GM19372 (cell line): ENCODE measurements around the gene DDX41.
A peak's percentile ranks its signal among the peaks of the same experiment; 100 is the strongest.
"Not testable (repeated sequence)": the region's sequence is repeated elsewhere in the genome, so short reads cannot be mapped to it uniquely, and the experiment has no call there.

Experiments
- ATAC-seq: cut with Tn5 transposase; IDR thresholded peaks from one replicate; pipeline ENCODE4 v1.9.1; 2021; ENCODE audit warnings: mild to moderate bottlenecking, low read depth, moderate library complexity; ENCODE audit not compliant: unreplicated experiment

Gene DDX41

DNA sequence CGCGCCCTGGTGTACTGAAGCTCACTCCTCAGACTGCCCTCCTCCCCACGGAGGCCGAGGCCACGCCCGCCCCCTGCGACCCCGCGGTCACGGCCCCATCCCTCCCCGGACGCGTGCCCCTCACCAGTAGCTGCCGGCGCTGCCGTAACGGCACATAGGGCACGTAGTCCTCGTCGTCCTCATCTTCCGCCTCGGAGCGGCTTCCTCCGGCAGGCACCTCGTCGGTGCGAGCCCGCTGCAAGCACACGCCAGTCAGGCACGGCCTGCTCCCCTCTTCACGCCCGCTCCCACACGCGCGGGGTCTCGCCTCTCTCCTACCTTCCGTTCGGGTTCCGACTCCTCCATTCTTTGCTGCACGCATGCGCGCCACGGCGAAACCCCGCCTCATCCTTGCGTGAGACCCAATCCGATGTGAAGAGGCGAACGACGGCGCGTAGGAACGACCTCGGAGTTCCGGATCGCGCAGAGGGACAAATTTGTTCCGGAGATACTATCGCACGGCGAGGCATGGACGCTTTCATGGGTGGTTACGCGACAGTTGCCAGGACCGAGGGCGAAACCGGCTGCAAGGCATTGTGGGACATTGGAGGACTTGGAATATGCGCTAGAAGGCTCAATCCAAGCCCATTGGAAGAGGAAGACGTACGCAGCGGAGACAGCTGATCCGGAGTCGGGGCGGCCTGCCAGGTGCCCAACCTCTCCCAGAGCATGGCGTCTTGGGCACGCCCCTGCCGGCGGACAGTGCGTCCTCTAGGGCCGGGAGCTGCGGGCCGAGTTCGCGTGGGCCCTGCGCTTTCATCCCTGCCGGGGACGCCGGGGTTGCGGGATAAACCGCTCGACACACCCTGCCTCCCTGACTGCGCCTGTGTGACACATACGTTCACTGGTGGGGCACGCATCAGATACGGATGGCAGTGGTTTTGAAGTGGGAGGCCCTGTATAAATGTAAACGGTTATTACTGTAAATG is at the start of gene DDX41:
Gene DDX41 (minus strand): TSS at position 361 of the 968 bp plus-strand sequence. CDS start 16 bp downstream, at position 345.
- ATAC-seq = peak; percentile 71

DNA sequence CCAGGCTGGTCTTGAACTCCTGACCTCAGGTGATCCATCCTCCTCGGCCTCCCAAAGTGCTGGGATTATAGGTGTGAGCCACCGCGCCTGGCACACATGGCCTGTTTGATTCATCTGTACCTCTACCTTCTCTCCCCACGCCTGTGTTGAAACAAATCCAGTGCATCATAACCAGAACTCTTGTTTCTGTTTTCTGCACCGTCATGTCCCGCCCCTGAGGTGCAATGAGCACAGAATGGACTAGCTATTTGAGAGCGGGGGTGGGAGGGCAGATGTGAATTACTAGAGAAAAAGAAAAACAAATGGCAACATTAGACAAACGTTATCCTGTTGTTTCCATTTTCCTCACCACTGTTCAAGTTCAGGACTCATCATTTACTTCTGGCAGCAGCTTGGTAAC is 48.3 kb upstream of the DDX41 start:
- ATAC-seq = no peak

DNA sequence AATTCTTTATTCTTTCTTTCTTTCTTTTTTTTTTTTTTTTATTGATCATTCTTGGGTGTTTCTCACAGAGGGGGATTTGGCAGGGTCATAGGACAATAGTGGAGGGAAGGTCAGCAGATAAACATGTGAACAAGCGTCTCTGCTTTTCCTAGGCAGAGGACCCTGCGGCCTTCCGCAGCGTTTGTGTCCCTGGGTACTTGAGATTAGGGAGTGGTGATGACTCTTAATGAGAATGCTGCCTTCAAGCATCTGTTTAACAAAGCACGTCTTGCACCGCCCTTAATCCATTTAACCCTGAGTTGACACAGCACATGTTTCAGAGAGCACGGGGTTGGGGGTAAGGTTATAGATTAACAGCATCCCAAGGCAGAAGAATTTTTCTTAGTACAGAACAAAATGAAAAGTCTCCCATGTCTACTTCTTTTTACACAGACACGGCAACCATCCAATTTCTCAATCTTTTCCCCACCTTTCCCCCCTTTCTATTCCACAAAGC is 42.7 kb upstream of the DDX41 start:
- not testable (repeated sequence) for ATAC-seq

DNA sequence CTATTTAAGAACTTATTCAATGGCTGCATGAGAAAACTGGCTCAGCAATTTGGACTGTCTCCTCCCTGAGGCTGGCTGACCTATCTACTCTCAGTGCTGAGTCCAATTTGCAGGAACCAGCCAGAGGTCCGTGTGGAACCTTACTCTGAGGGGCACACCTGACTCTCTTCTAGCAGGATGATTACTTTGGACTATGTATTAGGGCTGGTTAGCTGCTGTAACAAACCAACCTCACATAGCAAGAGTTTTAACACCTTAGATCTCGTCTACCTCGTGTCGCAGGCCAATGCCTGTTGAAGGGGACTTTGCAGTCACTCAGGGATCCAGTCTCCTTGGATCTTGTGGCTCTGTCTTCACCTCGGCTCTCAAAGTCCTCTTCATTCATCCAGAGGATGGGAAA is 41.0 kb upstream of the DDX41 start:
- no peak for ATAC-seq

DNA sequence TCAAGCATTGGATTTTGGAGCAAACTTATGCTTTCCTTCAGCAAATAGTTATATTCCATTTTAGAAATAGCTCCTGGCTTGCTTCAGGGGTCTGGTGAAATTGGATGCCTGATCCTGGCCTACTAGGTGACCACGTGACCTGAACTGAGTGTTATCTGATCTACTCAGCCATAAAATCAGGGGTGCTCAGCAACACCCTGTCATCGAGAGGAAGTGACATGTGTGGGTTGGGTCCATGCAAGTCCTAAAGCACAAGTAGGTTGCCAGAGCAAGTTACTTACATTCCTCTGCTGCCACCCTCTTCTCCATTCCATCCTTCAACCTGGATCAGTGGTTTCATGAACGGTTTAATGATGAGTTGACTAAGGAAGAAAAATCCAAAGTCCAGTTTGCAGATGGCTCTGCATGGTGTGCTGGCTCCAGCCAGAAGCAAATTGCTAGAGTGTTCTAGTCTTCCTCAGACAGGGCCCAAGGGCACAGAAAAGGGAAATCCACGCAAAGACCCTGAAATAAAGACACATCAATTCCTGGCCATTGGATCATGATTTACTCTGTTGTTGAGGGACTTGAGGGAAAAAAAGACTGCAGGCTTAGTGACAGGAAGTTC is 40.4 kb upstream of the DDX41 start:
- ATAC-seq = no peak

DNA sequence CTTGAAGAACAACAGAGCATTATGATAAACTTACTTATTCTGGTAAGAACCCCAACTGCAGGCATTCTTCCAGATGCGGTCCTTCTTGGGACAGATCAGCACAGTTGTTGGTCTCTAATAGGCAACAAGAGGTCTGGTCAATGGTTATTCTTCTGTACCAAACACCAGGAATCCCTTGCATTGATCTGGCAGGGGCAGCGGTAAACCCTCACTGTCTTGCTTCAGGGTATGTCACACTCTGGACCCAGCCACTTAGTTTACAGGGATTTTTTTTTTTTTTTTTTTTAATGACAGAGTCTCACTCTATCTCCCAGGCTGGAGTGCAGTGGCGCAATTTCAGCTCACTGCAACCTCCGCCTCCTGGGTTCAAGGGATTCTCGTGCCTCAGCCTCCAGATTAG is 38.9 kb upstream of the DDX41 start:
- no peak for ATAC-seq

DNA sequence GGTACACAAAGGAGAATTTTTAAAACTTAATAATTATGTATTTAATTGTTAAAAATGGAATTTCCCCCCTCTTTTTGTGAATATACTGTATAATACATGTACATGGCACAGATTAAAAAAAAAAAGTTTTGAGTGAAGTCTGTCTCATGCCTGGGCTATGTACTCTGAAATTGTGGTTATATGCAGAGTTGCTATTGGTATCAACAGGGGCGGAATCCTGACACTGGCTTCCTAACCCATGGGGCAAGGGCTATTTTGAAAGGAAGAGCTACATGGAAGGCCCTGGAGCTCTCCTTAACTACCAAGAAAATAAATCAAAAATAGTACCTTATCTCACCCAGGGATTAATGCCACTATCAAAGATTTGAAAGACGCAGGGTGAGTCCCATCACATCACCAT is 38.5 kb upstream of the DDX41 start:
- ATAC-seq = no peak

DNA sequence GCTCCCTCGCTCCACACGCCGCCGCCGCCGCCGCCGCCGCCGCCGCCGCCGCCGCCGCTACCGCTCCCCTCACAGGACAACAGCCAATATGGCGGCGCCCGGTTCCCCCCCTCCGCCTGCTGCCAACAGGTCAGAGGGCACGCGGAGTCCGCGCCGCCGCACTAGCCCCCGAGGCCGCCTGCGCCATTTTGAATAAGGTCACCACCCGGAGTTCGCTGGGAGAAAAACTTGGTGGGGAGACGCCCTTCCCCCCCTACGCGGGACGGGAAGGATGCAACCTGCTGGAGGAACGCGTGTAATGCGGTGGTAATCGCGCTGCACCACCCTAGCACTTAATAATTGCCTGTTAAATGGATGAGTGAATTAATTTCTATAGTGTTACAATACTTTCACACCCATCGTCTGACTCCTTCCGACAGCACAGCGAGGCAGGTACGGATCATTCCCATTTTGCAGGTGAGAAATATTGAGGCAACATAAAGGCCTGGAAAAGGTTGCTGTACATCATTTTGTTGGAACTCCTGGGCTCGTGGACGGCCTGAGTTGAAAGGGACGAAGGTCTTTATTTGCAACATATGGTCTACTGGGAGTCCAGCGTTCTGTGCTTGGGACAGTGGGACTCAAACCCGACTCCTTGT is 37.8 kb upstream of the DDX41 start, which contains the start of gene FAM193B:
Gene FAM193B (minus strand): TSS at position 90 of the 638 bp plus-strand sequence. CDS start 105 bp downstream, outside the sequence.
- peak; percentile 87 for ATAC-seq

DNA sequence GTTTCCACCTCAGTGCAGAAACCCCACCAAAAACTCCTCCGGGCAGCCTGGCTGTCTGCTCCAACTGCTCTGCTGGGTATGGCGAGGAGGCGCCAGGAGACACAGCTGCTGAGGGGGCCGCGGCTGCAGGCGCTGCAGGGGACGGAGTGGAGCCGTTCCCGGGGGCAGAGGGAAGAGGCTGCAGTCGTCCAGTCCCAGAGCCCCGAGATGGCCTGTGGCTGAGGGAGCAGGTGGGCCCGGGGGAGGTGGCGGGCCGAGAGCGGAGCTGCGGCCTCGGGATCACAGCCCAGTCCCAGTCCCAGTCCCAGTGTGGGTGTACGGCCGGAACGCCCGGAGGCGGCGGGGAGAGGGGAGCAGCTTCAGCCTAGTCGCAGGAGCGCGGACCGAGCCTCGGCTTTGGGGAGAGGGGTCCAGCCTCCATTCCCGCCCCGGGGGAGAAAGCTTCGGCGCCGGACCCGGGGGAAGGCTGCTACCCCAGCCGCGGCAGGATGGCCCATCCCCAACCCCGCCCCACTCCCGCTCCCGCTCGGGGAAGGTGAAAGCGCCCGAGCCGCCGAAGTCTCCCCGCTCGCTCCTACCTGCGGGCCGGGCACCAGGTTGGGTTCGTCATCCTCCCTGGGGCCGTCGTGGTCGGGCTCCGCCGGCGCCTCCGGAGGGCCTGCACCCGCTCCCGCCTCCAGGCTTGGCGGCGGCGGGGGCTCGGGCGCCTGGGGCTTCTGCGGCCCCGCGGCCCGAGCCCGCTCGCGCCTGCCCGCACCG is 37.1 kb upstream of the DDX41 start:
- peak; percentile 41 for ATAC-seq

DNA sequence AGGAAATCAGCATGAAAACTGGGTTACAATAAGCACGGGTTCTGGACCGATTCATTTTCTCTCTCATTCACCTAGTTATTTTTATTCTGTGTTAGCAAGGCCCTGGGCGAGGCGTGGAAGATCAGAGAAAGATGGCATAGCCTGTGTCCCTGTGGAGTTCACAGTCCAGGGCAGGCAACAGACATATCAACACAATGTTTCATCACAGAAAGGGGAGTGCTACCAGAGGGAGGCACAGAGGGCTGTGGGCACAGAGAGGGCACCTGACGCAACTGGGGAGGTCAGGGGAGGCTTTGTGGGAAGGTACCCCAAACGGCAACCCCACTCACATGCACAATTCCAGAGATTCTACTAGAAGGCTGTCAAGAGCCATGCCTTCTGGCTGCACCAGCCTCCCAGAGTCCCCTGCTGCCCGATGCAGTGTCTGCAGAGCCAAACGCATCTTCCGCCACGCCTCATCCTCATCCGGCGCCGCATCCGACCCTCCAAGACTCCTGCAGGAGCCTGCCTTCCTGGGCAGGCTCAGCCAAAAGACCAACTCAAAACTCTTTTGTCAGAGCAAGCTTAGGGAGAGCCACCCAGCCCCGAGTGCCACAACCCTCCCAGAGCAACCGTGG is 36.2 kb upstream of the DDX41 start:
- ATAC-seq = no peak

DNA sequence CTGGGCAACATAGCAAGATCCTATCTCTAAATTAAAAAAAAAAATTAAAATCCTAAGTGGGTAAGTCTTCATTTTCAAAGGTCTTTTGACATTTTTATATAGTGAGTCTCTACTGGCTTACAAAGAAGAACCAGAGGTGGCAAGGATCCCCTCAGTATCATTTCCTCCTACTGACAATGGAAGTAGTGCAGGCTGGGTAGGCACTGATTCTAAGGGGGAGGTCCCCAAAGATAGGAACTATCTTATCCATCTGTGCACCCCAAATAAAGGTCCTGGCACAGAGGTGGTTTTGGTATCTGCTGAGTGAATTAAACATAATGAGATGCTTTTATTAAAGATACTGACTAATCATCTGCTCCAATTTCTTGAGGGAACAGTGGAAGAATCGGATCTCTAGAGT is 33.4 kb upstream of the DDX41 start:
- ATAC-seq = no peak

DNA sequence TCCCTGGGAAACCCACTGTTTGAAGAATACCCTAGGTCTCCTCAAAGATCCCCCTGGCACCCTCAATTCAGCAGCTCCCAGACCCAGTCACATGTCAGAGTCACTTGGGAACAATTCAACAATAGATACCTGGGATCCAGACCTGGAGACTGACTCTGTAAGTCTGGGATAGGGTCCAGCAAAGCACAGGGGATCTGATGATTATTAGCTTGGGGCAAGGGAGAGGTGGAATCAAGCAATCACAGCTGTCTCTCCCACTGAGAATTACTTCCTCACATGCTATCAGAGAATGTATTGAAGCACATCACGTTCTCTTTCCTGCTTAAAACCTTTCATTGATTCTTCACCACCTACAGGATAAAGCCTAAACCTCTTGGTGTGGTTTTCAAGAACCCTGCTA is 31.7 kb upstream of the DDX41 start:
- ATAC-seq = no peak

DNA sequence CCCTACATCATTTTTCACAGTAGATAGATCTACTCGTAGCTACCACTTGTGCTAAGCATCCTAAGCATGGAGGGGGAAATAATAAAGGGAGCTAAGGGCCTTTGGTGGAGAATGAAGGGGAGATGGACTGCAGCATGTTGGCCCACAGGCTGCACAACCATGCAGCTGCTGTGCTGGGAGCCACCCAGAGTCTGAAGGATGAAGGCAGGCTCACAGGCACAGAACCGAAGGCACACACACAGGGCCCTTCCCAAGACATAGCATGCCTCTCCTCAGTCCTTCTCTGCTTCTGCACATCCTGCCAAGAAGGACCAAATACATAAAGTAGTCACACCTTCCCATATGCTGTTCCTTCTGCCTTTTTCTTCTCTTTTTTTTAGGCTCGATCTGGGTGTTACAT is 31.0 kb upstream of the DDX41 start:
- ATAC-seq = no peak

DNA sequence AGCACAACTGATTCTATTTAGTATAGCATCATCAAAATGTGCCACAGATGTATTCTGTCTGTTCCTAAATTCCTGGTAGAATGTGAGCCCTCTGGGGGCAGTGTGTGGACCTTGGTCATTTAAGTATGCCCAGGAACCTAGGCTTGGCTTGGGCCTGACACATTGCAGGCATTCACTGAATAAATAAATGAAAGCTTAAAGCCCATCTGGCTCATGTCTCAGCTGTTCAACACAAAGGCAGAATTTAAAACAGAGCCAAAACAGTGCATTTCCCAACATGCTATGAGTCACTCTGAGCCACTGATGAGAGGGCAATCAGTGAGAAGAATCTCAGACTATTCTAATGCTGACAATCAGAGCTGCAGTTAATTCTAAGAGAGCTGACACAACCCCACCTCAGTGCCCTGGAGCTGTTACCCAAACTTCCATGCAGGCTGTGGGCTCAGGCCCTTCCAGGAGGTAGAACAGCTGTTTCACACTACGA is 29.5 kb upstream of the DDX41 start:
- no peak for ATAC-seq

DNA sequence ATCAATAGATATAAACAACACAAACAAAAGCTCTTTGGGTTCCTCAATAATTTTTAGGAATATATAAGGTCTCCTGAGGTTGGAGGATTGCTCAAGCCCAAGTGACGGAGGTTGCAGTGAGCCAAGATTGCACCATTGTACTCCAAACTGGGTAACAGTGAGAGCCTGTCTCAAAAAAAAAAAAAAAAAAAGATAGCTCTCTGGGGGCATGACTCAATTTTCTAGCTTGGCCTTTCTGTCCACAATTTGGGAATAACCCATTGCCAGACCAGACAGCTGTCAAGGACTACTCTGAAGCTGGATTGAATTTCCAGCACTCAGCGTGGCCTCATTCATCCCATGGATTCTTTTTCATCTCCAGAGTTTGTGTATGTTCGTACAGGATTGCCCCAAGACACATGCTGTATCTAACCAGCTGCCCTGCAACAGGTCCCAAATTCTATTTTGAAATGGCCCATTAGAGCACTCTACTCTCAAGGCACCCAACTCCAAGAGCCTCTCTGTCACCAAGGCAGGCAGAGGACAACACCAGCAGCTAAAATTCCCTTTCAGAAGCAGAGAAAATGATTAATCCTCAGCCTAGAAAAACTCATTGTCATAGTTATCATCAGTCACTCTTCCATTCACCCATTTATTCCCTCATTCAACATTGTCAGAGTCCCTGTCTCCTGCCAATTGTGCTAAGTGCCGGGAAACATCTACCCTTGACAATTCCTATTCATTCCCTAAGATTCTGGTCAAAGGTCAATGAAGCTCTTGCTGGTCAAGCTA is 28.9 kb upstream of the DDX41 start:
- ATAC-seq = no peak

DNA sequence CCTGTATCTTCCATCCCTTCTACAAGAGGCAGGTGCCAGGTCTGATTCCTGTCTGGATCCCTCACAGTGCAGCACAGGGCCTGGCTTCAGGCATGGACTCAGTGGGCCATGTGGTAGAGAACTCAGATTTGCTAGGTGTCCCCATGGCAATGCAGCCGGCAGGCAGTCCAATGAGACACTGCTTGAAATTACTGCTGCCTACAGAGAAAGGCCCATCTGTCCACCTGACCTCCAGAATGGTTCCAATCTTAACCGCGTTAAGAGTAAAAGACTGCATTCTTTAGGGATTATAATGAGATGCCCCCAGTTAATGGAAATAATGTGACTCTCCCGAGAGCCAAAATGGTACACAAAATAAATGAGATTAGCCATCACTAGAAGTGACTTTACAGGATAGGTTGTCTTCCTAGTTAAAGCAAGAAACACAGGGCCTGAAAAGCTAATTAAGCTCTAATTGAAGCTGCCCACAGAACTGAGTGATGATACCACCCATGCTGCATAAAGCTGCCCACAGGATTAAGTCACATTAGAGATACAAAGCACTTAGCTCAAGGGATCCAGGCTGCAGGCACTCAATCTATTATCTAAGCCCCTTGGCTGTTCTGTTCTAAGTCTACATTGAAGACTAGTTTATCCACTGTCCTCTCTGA is 26.2 kb upstream of the DDX41 start:
- no peak for ATAC-seq

DNA sequence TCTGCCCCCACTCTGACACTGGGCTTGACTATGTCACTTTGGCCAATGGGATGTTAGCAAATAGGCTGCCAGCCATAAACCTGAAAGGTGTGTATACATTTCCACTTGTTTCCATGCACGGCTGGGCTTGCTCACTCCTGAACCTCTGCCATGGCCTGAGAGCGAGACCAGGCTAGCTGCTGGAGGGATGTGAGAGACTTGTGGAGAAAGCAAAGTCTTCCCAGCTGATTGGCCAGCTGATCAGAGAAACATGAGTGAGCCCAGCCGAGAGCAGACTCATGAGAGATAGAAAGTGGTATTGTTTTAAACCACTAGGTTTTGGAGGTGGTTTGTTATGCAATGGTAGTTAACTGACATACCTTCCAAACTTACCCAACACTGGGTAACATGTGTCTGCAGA is 23.7 kb upstream of the DDX41 start:
- no peak for ATAC-seq

DNA sequence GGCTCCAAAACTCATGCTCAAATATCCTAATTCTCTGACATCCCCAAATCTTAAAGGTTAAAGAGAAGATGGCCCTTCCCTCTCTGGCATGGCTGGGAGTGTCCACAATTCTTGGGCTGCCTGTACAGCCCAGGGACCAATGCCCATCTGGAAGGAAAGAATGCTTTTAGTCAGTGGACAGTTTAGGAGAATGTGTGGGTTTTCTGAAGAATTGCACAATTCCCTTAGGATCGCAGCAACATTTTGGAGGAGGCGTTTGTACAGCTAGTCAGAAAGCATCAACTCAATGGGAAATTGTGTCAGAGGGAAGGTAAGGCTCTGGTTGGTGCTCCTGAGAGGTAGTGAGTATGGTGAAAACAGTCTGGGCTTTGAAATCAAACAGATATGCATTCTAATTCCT is 22.6 kb upstream of the DDX41 start:
- ATAC-seq = no peak

DNA sequence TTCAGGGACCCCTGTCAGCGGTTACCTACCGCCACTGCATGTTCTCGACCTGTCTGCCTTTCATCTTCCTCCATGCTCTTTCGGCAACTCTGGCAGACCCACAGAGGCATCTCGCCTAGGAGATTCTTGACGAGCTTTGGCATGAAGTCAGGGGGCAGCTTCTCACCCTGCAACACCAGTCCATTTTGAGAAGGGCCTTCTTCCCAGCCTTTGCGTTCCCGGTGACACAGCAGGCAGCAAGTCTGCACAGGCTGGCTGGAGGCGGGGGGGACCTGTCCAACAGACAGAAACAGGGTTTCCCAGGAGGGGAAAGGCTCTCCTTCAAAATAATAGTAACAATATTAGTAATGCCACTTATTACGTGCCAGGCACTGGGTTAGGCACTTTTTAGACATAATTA is 22.1 kb upstream of the DDX41 start:
- ATAC-seq = no peak
